GM10248 (cell line): ENCODE measurements around the gene PDLIM7.
A peak's percentile ranks its signal among the peaks of the same experiment; 100 is the strongest.

ENCODE experiments used
- CTCF ChIA-PET: fragments of 300-600 bp; sonication (Branson Sonifier 250); formaldehyde crosslinking; extraction: SDS; loops from one replicate; lab custom pipeline; 2021; ENCODE audit warnings: antibody characterized with exemption; lab: Yijun Ruan, JAX
- POLR2A ChIA-PET: fragments of 350-650 bp; sonication (Branson Sonifier 250); formaldehyde crosslinking; extraction: SDS; loops from one replicate; lab custom pipeline; 2020; ENCODE audit warnings: antibody characterized with exemption; lab: Yijun Ruan, JAX
- DNase-seq: peaks from one replicate; pipeline ENCODE4 v3.0.0; 2012; ENCODE audit errors: extremely low spot score
- TF ChIP-seq, protein P1 (sequence below): IDR thresholded peaks from 2 replicates; pipeline ENCODE4 v1.5.1; 2012; ENCODE audit warnings: mild to moderate bottlenecking, low read depth; ENCODE audit errors: extremely low read depth, missing control alignments, control extremely low read depth

The PDLIM7 gene

DNA sequence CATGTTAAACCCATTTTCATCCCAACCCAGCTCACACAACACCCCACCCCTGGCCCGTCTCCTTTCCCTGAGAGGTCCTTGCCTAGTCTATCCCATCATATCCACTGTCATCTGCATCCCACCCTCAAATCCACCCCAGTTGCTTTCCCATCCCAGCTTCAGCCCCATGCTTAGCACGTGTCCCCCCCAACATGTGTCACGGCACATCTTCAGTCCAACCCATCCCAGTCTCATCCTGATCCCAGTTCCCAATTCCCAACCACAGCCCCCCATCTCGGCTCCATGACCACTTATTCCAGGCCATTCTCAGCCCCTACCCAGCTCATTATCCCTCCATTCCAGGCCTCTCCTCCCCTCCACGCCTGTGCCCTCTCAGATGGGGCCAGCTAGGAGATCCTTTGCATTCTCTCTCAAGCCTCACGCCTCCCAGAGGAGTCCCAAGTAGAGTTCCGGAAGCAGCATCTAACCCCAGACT lies 23.4 kb downstream of the PDLIM7 start:
- ChIA-PET CTCF (interaction anchor here (0.7 to 0.9 kb wide), 2 partner anchors 21 to 83 kb away, joined by 3 read pairs; no protein-coding TSS in a partner anchor), POLR2A (interaction anchor here (0.7 kb wide), 1 partner anchor 162 kb away, joined by 6 read pairs; no protein-coding TSS in a partner anchor)
- TF ChIP-seq, protein P1, sequence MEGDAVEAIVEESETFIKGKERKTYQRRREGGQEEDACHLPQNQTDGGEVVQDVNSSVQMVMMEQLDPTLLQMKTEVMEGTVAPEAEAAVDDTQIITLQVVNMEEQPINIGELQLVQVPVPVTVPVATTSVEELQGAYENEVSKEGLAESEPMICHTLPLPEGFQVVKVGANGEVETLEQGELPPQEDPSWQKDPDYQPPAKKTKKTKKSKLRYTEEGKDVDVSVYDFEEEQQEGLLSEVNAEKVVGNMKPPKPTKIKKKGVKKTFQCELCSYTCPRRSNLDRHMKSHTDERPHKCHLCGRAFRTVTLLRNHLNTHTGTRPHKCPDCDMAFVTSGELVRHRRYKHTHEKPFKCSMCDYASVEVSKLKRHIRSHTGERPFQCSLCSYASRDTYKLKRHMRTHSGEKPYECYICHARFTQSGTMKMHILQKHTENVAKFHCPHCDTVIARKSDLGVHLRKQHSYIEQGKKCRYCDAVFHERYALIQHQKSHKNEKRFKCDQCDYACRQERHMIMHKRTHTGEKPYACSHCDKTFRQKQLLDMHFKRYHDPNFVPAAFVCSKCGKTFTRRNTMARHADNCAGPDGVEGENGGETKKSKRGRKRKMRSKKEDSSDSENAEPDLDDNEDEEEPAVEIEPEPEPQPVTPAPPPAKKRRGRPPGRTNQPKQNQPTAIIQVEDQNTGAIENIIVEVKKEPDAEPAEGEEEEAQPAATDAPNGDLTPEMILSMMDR = no peak
- DNase-seq = no peak

DNA sequence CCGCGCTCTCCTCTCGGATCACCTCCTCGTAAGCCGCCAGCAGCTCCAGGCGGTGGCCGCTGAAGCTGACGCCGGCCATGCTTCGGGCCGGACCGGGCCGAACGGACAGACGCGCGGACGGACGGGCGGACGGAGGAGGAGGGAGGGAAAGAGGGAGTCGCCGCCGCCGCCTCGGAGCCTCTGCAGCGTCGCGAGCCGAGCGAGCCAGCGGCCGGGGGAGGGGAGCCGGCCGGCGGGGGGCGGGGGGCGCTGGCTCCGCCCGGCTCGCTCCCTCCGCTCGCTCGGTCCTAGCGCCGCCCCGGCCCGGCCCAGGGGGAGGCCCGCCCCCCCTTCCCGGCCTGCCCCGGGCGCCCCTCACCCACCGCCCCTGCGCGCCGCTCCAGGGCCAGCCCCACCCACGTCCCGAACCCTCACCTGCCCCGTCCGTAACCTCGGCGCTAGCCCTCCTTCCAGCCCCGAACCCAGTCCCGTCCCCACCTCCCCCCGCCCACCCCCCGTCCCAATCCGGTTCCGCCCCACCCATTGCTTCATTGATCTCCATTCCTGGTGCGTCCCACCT lies 23.9 kb downstream of the PDLIM7 start, which contains the start of gene DBN1:
Gene DBN1, minus strand, starts transcription at position 192 of the 559 bp plus-strand sequence. Its CDS starts 113 bp downstream, at position 79.
- ChIA-PET CTCF (interaction anchor here (0.7 to 10.9 kb wide), 6 partner anchors 18 to 84 kb away, joined by 3 to 123 read pairs (median 8); no protein-coding TSS in a partner anchor), POLR2A (interaction anchor here (0.7 kb wide), 1 partner anchor 161 kb away, joined by 6 read pairs; no protein-coding TSS in a partner anchor)
- TF ChIP-seq, protein P1 = no peak
- peak; percentile 87 for DNase-seq

DNA sequence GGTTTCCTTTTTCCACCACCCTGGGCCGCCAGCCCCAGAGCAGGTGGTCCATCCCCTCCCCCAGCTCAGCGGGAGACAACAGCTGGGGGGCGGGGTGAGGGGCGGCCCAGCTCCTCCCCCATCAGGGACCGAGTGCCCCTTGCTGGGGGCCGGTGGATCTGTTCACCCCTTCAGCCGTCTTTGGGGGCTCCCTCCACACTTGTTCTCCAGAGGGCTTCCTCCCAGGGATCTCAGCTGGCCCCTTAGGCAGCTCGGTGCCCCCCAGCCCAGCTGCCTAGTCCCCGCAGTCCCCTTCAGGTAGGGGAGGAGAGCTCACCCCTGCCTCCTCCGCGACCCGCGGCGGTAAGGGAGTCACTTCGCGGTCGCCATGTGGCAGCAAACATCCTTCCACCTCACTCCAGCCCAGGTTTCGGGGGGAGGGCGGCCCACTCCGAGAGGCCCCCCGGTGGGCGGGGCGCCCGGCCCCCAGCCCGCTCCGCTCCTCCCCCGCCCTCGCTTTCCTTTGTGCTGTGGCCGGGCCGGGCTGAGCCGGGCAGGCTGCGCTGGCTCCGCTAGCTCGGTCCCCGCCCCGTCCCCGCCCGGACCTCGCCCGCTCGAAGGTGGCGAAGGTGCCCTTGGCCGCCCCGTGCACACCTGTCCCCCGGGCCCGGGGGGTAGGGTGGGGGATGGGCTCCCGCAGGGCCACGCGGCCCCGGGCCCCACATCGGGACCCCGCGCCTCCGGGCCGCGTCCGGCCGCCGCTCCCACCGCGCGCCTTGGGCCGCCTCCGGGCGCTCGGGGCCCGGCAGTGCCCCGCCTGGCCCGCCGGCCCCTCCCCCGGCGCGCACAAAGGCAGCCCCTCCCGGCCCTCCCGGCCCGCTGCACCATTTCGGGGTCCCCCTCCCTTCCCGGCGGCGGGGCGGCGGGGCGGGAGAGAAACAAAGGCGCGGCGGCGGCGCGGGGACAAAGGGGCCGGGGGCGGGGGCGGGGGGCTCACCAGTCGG lies 24.7 kb downstream of the PDLIM7 start:
- POLR2A ChIA-PET = interaction anchor here (0.5 to 0.6 kb wide), 2 partner anchors 127 to 128 kb away, joined by 3 read pairs; no protein-coding TSS in a partner anchor
- peak; percentile 84 for DNase-seq
- TF ChIP-seq, protein P1 = peak; percentile 17
- CTCF ChIA-PET = interaction anchor here (0.9 to 10.9 kb wide), 9 partner anchors 9 to 88 kb away, joined by 3 to 123 read pairs (median 6); partner anchors contain the start of gene DOK3

DNA sequence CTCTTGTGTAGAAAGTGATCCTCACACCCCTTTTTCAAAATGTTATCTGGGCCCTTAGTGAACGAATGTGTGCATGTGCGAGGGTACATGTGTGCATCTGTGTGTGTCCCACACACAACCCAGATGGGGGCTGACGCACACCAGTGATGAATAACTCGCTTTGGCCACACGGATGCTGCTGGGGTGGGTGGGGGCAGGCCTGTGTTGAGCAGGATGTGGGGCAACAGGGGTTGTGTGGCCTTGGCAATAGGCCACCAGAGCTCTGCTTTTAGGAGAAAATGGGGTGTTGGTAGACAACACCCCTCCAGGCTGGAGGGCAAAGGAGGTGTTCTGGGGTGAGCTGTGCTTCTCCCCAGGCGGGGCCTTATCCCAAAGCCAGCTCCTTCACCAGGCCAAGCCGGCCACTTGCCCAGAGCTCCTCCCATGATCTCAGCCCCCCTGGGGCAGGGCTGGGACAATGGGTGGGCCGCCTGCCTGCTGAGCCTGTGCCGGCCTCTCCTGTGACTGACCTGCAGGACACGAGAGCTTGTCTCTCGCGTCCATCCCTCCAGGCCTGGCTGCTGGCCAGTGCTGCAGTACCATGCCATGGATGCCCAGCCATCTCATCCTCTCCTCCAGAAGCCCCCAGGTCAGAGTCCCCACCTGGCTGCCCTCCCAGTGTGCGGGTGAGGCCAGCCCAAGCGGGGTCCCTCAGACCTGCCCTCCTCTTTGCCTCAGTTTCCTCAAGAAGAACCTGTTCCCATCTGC lies 25.6 kb downstream of the PDLIM7 start:
- ChIA-PET CTCF (interaction anchor here (0.9 to 10.9 kb wide), 10 partner anchors 8 to 89 kb away, joined by 3 to 123 read pairs (median 5); partner anchors contain the start of gene DOK3), POLR2A (interaction anchor here (0.5 to 0.6 kb wide), 2 partner anchors 126 to 129 kb away, joined by 3 read pairs; no protein-coding TSS in a partner anchor)
- no peak for DNase-seq
- TF ChIP-seq, protein P1 = no peak

DNA sequence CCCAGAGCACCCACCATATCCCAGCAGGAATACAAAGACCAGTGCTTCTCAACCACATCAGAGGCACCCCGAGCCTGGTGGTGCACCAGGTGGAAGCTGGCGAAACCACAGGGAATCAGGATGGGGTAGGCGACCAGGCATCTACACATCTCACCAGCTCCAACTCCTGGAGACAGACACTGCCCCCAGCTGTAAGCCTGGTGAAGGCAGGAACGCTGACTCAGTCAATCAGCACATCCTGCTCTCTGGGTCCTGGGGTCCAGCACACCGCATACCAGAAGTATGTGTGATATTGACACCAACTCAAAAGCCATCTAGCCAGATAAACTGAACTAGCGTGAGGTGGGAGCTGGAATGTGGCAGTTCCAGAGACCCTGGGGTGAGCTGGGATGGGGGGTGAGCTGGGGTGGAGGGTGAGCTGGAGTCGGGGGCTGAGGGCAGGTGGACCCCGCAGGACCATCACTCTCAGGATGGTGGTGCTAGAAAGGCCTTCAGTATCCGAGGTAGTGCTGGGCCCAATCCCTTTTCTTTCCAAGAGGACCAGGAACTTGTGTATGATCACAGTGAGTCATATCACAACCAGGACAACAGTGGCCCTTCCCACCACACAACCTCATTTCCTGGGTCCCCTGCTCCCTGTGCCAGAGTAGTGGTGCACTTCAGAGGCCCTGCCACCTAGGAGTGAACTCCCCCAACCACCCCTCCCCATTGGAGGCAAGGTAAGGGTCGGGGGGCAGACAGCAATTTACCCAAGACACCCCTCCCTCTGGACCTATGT lies 26.5 kb downstream of the PDLIM7 start:
- DNase-seq = no peak
- CTCF ChIA-PET = interaction anchor here (1.3 to 10.9 kb wide), 7 partner anchors 8 to 81 kb away, joined by 3 to 123 read pairs (median 9); partner anchors contain the start of gene DOK3
- TF ChIP-seq, protein P1 = no peak
- POLR2A ChIA-PET = no interaction called here
